Activated gamma-delta T cell treated with anti-CD3 and anti-CD28 coated beads, Interleukin-2, amount 50 U/mL, for 16 hours (primary cell): ENCODE measurements around the gene RBP3.
A peak's percentile ranks its signal among the peaks of the same experiment; 100 is the strongest.
"Not testable (repeated sequence)": the region's sequence is repeated elsewhere in the genome, so short reads cannot be mapped to it uniquely, and the experiment has no call there.

ENCODE experiments used
- DNase-seq: peaks from one replicate; pipeline ENCODE4 v3.0.0-alpha.2; 2020; ENCODE audit warnings: low read depth

RBP3 gene

DNA sequence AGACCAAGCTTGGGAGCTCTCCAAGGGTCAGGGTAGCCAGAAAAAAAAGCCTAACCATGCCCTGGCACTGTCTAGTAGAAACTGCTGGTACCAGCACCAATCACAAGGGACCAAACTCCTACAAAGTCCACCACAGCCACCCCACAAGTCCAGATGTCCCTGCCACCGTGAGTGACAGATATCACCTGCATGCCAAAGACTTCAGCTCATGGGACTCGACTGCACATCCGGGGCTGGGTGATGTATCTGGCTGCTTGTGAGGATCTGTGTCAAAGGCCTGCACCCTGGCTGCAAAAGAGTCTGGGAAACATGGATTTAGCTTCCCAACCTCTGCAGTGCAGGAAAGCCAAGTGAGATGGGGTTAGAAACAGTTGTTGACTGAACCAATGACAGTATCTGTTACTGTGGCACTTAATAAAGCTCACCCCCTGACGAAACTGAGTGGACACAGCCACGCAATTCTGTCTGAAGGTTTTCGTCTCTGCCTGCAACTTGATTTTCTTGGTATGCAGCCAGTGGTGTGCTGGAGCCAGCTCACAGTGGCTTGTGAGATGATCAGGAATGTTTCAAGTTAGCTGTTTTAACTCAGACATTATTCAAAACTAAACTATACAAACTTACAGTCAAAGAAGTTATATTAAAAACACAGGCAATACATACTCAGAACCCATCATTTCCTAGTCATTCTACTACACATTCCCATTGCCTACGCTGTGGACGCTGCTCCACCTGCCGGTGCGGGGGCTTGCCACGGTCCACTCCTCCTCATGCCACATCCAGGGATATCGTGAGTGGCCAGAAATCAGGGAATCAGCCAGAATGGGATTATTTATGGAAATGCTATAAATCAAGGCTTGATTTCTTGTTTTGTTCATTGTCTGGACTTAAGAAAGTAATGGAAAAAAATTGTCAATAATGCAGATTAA is 26.7 kb downstream of the RBP3 start:
- no peak for DNase-seq

DNA sequence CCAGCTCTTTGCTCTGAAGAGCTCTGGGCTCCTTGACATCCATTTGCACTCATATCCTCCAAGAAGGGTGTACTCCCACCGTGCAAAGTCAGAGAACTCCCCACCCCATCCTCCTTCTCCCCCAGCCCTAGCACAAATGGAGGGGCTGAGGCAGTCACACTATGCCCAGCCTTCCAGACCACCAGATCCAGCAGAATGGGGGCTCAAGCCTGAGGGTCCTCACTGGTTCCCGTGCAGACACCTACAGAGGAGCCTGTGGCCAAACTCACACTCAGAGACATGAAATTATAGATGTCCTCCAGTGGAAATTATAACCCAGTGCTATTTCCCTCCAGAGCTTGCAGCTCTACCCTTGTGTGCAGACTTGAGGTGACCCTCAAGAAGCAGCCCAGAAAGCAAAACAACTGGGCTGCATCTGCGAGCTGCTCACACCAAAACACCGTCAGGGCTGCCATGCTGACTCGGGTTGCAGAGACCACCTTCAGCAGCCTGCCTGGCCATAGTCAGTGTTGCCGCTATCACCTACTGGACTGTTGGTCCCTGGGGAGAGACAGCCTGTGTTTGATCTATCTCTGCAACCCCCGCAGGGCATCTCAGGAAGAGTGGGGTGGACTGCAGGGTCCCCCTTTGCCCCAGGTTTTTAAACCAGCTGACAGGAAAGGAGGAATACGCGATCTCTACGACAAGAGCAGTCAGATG is 28.5 kb downstream of the RBP3 start:
- DNase-seq, result no peak

DNA sequence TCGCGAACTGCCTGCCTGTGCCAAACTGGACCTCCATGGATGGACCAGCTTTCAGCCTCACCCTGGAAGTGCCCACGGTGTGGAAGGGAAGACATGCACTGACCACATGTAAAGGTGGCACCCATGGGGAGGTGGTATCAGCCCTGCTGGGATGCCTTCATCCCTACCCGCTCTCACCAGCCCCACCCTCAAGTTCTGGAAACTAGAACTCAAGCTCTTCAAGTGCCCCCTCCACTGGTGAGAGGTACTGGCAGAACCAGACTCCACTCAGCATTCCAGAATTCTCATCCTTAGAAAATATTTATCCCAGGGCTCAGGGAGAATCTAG is 30.0 kb downstream of the RBP3 start:
- no peak for DNase-seq

DNA sequence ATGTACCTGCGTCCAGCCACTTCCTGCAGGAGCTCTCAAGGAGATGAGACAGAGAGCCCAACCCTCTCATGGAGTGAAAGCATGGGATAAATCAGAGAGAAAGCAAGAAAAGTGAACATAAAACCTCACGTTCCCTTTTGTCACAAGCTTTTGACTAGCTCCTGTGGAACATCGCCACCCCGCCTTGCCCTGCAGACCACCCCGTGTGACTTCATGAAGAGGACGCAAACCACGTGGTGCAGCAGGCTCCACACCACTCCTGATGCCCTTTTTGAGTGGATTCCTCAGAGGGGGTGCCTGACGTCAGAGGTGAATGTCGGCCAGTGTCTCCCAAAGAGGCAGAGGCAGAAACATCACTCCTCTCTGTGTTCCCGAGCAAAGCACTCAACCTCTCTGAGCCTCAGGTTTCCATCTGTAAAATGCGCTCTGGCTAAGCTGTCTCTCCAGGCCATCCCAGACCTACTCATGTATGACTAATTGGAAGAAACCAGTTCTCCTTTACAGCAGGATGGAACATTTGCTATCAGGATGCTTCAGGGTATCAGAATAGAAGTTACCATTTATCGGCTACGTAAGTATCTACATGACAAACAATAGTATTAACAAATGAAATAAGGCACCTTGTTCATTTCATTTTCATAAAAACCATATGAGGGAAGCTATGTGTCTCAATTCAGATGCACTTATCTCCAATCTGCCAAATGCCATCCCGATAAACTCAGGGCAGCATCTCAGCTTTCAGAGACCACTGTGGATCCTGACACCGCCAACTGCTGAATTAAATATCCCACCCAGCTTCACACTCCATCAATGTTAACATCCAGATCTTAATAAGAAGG is 30.7 kb downstream of the RBP3 start:
- DNase-seq, result no peak

DNA sequence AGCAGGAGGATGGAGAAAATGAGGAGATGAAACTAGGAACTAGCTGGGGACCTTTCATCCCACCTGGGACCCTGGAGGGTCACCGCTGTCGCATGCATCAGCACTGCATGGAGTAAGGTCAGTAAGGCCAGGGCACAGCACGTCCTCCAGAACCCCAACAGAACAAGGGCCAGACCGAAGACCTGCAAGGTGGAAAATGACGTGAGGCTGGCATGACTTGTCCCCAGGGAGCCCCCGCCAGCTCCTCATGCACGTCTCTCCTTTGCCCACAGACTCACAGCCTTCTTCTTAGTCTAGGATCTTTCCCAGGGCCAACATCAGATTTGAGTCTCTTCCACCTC is 31.3 kb downstream of the RBP3 start:
- no peak for DNase-seq

DNA sequence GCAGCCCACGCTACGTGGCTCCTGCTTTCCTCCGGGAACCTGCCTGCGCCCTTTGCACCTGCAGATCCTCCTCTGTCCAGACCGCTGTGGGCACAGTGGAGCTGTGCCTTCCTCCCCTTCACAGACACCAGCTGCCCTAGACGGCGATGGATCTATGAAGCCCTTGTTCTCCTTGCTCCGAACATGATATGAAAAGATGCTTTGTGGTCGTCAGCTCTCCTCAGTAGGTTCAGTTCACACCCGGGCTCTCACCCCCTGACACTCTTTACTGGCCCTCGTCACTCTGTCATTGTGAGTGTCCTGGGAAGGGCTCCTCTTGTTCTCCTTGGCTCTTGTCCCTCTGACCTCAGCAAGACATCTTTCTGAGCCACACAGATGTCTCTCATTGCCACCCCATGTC is 31.7 kb downstream of the RBP3 start:
- no peak for DNase-seq

DNA sequence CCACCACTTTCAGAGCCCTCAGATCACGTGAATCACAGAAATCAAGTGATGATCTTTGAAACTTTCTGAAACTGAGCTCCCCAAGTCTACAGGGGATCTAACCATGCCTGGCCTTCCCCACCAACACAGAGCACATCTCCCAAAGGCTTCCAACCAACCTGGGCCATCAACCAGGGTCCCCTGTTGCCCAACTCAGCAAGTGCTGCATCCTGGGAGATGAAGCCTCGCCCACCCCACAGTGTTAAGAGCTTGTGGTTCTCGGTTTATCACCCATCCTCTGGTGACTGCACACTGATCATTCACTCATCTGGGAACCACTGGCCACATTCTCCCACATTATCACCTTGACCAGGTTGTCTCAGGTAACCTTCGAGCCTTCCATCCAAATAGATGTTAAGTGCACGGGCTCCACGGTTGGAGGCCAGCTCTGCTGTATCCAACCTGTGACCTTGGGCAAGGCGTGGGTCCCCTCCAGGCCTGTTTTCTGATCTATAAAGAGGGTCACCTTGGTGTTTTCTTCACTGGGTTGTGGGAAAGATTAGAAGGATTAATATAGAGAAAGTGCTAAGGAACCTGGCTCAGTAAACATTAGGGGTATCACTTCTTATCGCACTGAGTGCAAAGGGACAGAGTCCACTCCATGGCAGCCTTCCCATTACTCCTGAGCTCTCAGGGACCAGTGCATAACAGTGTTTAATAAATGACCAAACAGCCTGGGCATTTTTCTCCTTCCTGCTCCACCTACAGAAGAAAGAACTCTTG is 32.4 kb downstream of the RBP3 start:
- no peak for DNase-seq

DNA sequence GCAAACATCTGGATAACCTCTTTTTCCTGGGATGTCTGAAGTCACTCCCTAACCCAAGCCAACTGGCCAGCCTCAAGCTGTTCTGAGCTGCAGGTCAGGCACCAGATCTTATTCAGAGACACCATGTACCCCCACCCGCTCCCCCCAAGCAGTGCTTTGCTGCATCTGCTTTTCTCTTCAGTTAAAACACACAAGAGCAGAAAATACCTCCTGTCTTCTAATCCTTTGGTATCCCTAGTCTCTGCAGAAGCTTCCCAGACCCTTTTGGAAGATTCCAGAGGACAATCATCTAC is 32.9 kb downstream of the RBP3 start:
- no peak for DNase-seq

DNA sequence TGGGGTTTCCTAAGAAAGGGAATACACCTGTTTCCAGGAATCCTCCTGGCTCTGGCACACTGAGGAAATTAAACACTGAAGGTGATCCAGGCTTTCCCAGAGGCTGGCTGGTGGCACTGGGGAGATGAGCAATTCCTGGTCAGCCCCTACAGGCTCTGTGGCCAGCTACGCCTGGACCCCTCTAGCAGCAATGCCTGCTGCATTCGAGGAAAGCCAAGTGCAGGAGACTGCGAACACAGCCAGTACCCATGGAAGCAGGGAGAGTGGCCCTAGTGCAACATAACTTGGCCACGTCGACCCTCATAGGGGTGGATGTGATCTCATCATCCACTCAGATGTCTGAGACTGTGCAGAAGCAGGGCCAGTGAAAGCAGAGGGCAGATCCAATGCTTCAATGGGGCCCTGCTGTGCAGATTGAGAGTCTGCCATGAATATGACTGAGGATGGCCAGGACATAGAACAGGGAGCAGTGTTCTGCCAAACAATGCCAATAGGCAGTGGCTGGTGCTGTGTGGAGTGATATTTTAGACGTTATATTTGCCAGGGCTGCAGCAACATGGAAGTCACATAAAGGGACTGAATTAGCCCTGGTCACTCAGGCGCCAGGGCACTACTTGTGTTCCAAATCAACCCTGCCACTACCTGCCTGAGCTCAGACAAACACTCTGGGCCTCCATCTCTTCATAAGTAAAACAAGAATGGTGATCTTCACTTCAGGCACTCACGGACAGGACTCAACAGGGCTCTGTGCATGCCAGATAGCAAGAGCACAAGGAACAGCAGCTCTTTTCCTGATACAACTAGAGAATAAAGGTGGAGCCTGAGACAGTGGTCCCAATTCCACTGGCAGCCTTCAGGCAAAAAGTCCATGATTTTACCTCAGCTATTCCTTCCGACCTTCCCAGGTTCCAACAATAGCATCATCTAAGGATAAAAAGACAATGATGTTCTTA is 33.5 kb downstream of the RBP3 start:
- no peak for DNase-seq

DNA sequence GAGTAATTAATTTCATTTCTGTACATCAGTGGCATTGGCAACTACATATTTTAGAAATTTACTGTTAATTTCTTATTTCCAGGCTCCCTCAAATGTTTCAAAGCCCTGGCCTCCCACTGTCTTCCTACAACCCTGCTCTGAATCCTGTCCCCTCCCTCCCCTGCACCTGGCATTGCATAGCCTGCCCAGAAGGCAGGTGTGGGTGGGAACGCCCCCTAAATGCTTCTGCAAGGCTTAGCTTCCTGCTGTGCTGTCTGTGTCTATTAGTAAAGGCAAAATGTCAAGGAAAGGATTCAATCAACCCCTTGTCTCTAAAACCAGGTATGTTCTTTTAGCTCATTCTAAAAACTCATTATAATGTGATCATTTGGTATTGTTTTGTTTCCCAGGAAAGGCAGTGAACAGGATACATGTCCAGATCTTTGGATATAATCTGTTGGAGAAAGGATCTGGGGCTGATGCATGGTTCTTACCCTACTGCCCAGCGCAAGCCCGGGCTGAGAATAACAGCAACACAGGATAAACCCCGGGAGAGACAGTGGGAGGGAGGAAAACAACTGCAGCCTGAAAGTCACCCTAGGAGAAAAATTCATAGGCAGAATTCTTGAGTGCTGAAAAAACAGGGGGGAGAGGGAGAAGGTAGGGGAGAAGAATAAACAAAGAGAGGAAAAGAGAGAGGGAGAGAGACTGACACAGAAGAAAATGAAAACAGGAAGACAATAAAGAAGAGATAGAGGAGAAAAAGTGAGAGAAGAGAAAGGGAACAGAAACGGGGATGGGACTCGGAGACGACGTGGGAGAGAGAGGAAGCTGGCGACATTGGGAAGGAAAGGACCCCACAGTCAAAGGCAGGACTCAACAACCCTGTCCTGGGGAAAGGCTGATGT is 35.3 kb downstream of the RBP3 start:
- no peak for DNase-seq

DNA sequence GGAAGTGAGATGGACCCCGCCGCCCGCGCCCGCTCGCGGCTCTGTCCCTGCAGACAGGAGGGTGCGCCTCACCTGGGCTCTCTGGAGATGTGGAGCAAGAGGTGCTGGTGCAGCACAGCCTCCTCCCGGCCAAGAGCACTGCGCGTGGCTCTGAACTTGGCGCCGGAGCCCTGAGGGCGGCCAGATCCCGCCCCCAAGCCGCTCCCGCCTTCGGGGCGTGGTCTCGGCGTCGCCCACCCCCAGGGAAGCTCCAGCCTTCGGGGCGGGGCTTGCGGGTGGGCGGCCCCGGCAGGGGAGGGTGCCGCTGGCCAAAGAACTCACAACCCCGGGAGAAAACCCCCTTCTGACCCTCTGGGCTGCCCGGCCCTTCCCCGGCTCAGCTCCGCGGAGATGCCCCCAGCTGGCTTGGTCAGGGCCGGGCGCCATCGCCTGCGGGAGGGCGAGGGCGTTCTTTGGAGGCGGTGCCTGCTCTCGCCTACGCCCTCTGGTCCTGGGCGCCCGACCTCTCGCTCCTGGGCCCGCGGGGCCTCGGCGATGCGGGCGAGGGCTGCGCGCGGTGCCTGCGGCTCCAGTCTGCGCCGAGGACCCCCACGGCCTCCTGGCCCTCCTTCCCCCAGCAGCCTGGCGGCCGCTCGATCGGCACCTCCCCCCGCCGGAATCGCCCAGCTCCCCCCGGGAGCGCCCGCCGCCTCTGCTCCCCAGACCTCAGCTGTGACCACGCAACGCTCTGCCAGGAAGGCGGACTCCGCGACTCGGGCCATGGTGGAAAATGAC is 36.2 kb downstream of the RBP3 start, which contains the start of gene ZNF488:
TSS of gene ZNF488 (minus strand) at position 146 of the 774 bp plus-strand sequence. CDS start 15,464 bp downstream, outside the sequence.
- DNase-seq, result peak; percentile 40

DNA sequence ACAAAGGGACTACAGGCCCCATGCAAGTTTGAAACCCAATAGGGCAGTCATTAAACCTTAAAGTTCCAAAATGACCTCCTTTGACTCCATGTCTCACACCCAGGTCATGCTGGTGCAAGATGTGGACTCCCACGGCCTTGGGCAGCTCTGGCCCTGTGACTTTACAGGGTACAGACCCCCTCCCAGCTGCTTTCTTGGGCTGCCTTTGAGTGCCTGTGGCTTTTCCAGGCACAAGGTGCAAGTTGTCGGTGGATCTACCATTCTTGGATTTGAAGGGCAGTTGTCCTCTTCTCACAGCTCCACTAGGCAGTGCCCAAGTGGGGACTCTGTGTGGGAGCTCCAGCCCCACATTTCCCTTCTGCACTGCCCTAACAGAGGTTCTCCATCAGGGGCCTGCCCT is 37.9 kb downstream of the RBP3 start:
- DNase-seq, result not testable (repeated sequence)

DNA sequence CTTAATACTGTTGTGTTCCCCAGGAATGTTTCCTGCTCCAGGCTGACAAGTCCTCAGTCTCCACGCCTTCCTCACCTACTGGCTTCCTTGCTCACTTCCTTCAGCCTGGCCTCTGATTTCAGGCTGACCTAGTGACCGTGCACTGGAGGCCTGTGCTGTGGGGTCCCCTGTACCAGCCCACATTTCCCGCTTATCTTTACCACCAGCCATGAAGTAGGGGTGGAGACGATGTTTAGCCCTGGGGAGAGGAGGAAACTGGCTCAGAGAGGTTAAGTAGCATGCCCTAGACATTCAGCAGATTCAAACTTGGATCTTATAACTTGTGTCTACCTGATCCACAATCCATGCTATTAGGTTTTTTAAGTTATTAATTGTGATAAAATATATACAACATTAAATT is 40.7 kb downstream of the RBP3 start:
- DNase-seq, result no peak

DNA sequence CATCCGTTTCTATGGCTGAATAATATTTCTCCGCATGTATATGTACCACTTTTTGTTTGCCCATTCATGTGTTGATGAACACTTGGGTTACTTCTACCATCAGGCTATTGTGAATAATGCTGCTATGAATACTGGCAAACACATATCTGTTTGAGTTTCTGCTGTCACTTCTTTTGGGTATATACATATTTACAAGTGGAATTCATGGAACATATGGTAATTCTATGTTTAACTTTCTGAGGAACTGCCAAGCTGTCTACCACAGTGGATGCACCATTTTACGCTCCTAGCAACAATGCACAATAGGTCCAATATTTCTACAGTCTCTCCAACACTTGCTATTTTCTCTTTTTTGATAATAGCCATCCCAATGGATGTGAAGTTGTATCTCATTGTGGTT is 41.5 kb downstream of the RBP3 start:
- no peak for DNase-seq

DNA sequence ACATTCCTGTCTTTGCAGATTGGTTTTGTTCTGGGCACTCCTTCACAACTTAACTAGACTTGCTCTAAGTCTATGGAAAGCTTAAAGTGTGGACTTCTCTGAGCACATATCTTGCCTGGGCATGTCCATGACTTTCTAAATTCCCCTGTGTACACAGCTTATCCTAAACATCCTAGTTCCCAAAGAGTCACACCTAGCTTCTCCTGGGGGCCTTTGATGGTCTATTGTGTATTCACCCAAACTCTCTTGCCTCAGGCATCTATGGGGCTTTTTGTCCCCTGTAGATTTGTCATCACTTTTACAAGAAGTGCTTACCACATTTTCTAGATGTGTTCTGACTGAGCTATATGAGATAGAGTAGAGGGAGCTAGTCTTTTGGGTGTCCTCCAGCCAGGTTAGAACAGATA is 48.2 kb downstream of the RBP3 start:
- no peak for DNase-seq

DNA sequence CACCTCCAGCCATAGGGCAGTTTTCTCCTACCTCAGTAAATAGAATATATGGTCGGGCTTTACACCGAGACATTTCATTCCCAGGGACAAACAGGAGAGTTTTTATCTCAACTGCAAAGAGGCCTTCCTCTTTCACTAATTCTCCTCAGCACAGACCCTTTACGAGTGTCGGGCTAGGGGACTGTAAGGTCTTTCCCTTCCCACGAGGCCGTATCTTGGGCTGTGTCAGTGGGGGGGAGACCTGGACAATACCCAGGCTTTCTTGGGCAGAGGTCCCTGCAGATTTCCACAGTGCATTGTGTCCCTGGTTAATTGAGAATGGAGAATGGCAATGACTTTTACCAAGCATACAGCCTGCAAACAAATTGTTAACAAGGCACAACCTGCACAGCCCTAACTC is 49.1 kb downstream of the RBP3 start:
- no peak for DNase-seq

DNA sequence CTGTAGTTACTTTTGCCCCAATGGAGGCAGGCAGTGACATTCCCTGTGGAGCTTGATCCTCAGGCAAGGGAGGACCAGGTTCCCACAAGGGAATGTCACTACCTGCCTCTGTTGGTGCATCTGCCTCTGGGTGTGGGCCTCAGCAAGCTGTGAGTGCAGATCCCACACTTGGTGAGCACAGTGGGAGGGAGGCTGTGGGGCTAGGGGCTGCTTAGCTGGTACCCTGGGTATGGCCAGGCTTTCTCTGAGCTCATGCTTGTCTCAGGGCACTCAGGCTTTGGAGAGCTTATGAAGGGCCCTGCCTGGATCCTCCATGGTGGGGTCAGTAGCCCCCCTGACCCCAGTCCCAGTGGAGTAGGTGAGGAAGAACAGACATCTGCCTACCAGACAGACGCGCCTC is 52.1 kb downstream of the RBP3 start:
- DNase-seq, result no peak

DNA sequence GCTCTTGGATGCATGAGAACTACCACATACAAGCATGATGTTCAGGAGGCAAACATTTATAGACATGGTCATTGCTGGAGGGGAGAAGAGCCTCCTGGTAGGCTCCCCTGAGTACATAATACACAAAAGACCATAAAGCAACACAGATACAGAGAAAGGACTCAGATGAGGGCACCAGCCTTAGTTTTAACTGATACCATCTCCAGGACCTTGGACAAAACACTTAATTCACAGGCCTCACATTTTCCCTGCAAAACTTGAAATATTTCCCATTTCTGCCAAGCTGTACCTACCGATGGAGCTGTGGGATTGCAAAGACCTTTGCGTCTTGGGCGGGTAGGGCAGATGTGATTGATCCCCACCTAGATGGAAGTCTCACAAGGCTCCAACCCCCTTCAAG is 52.6 kb downstream of the RBP3 start:
- no peak for DNase-seq

DNA sequence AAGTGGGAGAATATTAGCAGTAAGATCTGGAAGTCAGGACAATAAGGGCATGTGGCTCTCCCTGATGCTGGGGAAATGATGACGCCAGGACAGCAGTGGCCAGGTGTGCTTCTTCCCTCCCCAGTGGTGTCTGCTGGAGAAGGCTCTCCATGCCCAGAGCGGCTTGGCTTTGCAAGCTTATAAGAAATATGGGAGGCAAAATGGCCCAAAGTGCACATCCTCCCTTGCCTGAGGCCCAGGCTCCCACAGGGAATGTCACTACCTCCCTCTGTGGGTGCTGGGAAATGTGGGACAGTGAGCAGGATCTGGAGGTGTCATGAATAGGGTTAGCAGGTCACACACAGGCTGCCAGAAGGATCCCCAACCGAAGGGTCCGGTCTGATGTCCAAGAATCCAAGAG is 53.0 kb downstream of the RBP3 start:
- no peak for DNase-seq
